Activated CD8-positive, alpha-beta memory T cell treated with anti-CD3 and anti-CD28 coated beads for 1 hour (primary cell): ENCODE data around the gene HELZ2.

Experiments
- DNase-seq, 2 donors: peaks; one replicate each; pipeline ENCODE4 v3.0.0-alpha.2; 2020; ENCODE audit warnings: low read depth in 1 of 2; ENCODE audit errors: extremely low read depth in 1 of 2

The HELZ2 gene

GRCh38 chr20:63597651-63598478 lies 23.8 kb upstream of the HELZ2 start:
- no peak for DNase-seq

- DNase-seq = no peak
Measured at GRCh38 chr20:63596423-63596822, 22.4 kb upstream of the HELZ2 start.

- DNase-seq = no peak
Measured at GRCh38 chr20:63595416-63596127, 21.5 kb upstream of the HELZ2 start.

GRCh38 chr20:63594043-63594561 lies 20.1 kb upstream of the HELZ2 start:
- DNase-seq = no peak

GRCh38 chr20:63592661-63593060 lies 18.6 kb upstream of the HELZ2 start:
- no peak for DNase-seq

GRCh38 chr20:63591786-63592355 lies 17.8 kb upstream of the HELZ2 start:
- DNase-seq = no peak

GRCh38 chr20:63591147-63591533 lies 17.1 kb upstream of the HELZ2 start:
- DNase-seq = no peak

GRCh38 chr20:63590218-63591146 lies 16.4 kb upstream of the HELZ2 start:
- DNase-seq = no peak

- no peak for DNase-seq
Measured at GRCh38 chr20:63589261-63590217, 15.5 kb upstream of the HELZ2 start.

- DNase-seq = no peak
Measured at GRCh38 chr20:63588641-63589041, 14.6 kb upstream of the HELZ2 start.

- DNase-seq = no peak
Measured at GRCh38 chr20:63587776-63588591, 13.9 kb upstream of the HELZ2 start.

- no peak for DNase-seq
Measured at GRCh38 chr20:63587256-63587655, 13.2 kb upstream of the HELZ2 start.

GRCh38 chr20:63586797-63587196 lies 12.8 kb upstream of the HELZ2 start:
- no peak for DNase-seq

- DNase-seq = no peak
Measured at GRCh38 chr20:63585616-63586565, 11.9 kb upstream of the HELZ2 start.

- no peak for DNase-seq
Measured at GRCh38 chr20:63582382-63583063, 8.5 kb upstream of the HELZ2 start.

GRCh38 chr20:63580796-63581461 lies 6.9 kb upstream of the HELZ2 start:
- peak; percentile 42 to 59 for DNase-seq
